Measurements from ENCODE around the gene PLEKHD1. TPM values are rescaled to one million over a fixed set of nuclear protein-coding genes. Genes with fewer than 3 reads are reported as not detected.

The PLEKHD1 gene
- total RNA-seq, 6 experiments from 2014 or later, result 0.04 TPM; not detected in 5

- Histone ChIP-seq H3K4me3 (no peak overlapping the region), H3K27me3 (no peaks in the 10 kb centered on the region), H3K36me3 (no peaks in the 10 kb centered on the region), H3K27ac (no peak overlapping the region), H3K4me1 (no peaks in the 10 kb centered on the region), H3K9me3 (no peaks in the 10 kb centered on the region)
- TF ChIP-seq POLR2A (IDR thresholded peaks at IDR 0.05), result no peak
- no peak for TF ChIP-seq CTCF (IDR thresholded peaks at IDR 0.05)
- 75% methylated on average over 2 of the region's 3 CpGs for WGBS (ENCODE audit: insufficient coverage, low coverage, low lambda C conversion rate, missing lambda C conversion rate)
- ATAC-seq, result no peak
- no peak for DNase-seq
- intact Hi-C loops (cut with DNase I), result no loop called here
Measured at GRCh38 chr14:69471436-69471835, 13.1 kb upstream of the PLEKHD1 start.

- Histone ChIP-seq H3K27ac (no peak overlapping the region), H3K27me3 (no peaks in the 10 kb centered on the region), H3K36me3 (no peaks in the 10 kb centered on the region), H3K9me3 (no peaks in the 10 kb centered on the region), H3K4me3 (no peak overlapping the region), H3K4me1 (no peaks in the 10 kb centered on the region)
- TF ChIP-seq POLR2A (IDR thresholded peaks at IDR 0.05), result no peak
- TF ChIP-seq CTCF (IDR thresholded peaks at IDR 0.05), result no peak
- intact Hi-C loops (cut with DNase I), result no loop called here
- DNase-seq, result no peak
- ATAC-seq, result no peak
- WGBS (ENCODE audit: insufficient coverage, low coverage, low lambda C conversion rate, missing lambda C conversion rate), result 78% methylated on average over 8 of the region's 10 CpGs
Measured at GRCh38 chr14:69471916-69472315, 12.6 kb upstream of the PLEKHD1 start.

GRCh38 chr14:69473260-69473659 is 11.3 kb upstream of the PLEKHD1 start:
- Histone ChIP-seq H3K27me3 (no peaks in the 10 kb centered on the region), H3K9me3 (no peaks in the 10 kb centered on the region), H3K27ac (no peak overlapping the region), H3K4me3 (no peak overlapping the region), H3K36me3 (no peaks in the 10 kb centered on the region), H3K4me1 (no peaks in the 10 kb centered on the region)
- no CpG with 5 or more reads among the region's 3 CpGs for WGBS (ENCODE audit: insufficient coverage, low coverage, low lambda C conversion rate, missing lambda C conversion rate)
- intact Hi-C loops (cut with DNase I), result no loop called here
- DNase-seq (no peak), ATAC-seq (no peak)
- TF ChIP-seq CTCF (IDR thresholded peaks at IDR 0.05) (no peak), POLR2A (IDR thresholded peaks at IDR 0.05) (no peak)

GRCh38 chr14:69473946-69474345 is 10.6 kb upstream of the PLEKHD1 start:
- intact Hi-C loops (cut with DNase I), result no loop called here
- ATAC-seq (no peak), DNase-seq (no peak)
- Histone ChIP-seq H3K9me3 (no peaks in the 10 kb centered on the region), H3K27ac (no peak overlapping the region), H3K4me1 (no peaks in the 10 kb centered on the region), H3K27me3 (no peaks in the 10 kb centered on the region), H3K36me3 (no peaks in the 10 kb centered on the region), H3K4me3 (no peak overlapping the region)
- WGBS (ENCODE audit: insufficient coverage, low coverage, low lambda C conversion rate, missing lambda C conversion rate), result 95% methylated on average over 3 of the region's 3 CpGs
- no peak for TF ChIP-seq CTCF (IDR thresholded peaks at IDR 0.05)
- no peak for TF ChIP-seq POLR2A (IDR thresholded peaks at IDR 0.05)

GRCh38 chr14:69475194-69475818 is 9.2 kb upstream of the PLEKHD1 start:
- intact Hi-C loops (cut with DNase I), result no loop called here
- TF ChIP-seq POLR2A (IDR thresholded peaks at IDR 0.05) (no peak), CTCF (IDR thresholded peaks at IDR 0.05) (peak in 3 of 4 donors; percentile 17 to 27 (median 18))
- Histone ChIP-seq H3K9me3 (no peaks in the 10 kb centered on the region), H3K36me3 (no peaks in the 10 kb centered on the region), H3K4me3 (no peak overlapping the region), H3K27me3 (no peaks in the 10 kb centered on the region), H3K27ac (no peak overlapping the region), H3K4me1 (no peaks in the 10 kb centered on the region)
- ATAC-seq (no peak), DNase-seq (no peak)
- WGBS (ENCODE audit: insufficient coverage, low coverage, low lambda C conversion rate, missing lambda C conversion rate), result 49% methylated on average over 4 of the region's 8 CpGs

Measured in right lobe of liver (tissue), 6 donors.